ENCODE measurements around the gene TRDMT1. TPM values are rescaled to one million over a fixed set of nuclear protein-coding genes. Genes with fewer than 3 reads are reported as not detected.
A peak's percentile ranks its signal among the peaks of the same experiment; 100 is the strongest.

Gene TRDMT1
- total RNA-seq, 1 donor from 2014 or later, result 5.7 TPM

- H3K27ac ChIP-seq, result peak overlapping the region; percentile 68 to 74
- TF ChIP-seq CTCF (IDR thresholded peaks at IDR 0.05), result no peak
- no peaks in the 10 kb centered on the region for H3K36me3 ChIP-seq
- no peak for DNase-seq (ENCODE audit: low spot score in 2 of 2)
- peak overlapping the region in 1 of 2 donors; percentile 34 for H3K4me3 ChIP-seq
- H3K9me3 ChIP-seq, result no peaks in the 10 kb centered on the region
- intact Hi-C loops (cut with DNase I), result no loop called here
- peaks cover 4 to 39% of the 10 kb centered on the region in 2 donors for H3K4me1 ChIP-seq
- no peaks in the 10 kb centered on the region for H3K27me3 ChIP-seq
Observed at GRCh38 chr10:17209881-17210280, 8.4 kb upstream of the TRDMT1 start.

GRCh38 chr10:17209302-17209701 lies 7.8 kb upstream of the TRDMT1 start:
- intact Hi-C loops (cut with DNase I), result no loop called here
- Histone ChIP-seq H3K4me3 (peak overlapping the region in 1 of 2 donors; percentile 34), H3K27me3 (no peaks in the 10 kb centered on the region), H3K9me3 (no peaks in the 10 kb centered on the region), H3K4me1 (peaks cover 4 to 33% of the 10 kb centered on the region in 2 donors), H3K36me3 (no peaks in the 10 kb centered on the region), H3K27ac (peak overlapping the region; percentile 68 to 74)
- no peak for DNase-seq (ENCODE audit: low spot score in 2 of 2)
- TF ChIP-seq CTCF (IDR thresholded peaks at IDR 0.05), result no peak

GRCh38 chr10:17208476-17208875 lies 7.0 kb upstream of the TRDMT1 start:
- no peaks in the 10 kb centered on the region for H3K36me3 ChIP-seq
- DNase-seq (ENCODE audit: low spot score in 2 of 2), result no peak
- H3K4me1 ChIP-seq, result peaks cover 4 to 25% of the 10 kb centered on the region in 2 donors
- H3K9me3 ChIP-seq, result no peaks in the 10 kb centered on the region
- H3K27ac ChIP-seq, result peak overlapping the region; percentile 68 to 74
- no peaks in the 10 kb centered on the region for H3K27me3 ChIP-seq
- no peak overlapping the region for H3K4me3 ChIP-seq
- TF ChIP-seq CTCF (IDR thresholded peaks at IDR 0.05), result no peak
- intact Hi-C loops (cut with DNase I), result no loop called here

GRCh38 chr10:17206210-17206709 lies 4.8 kb upstream of the TRDMT1 start:
- Histone ChIP-seq H3K4me1 (peaks cover 4 to 27% of the 10 kb centered on the region in 2 donors), H3K27ac (peak overlapping the region; percentile 47 to 52)
- intact Hi-C loops (cut with DNase I), result no loop called here

GRCh38 chr10:17203416-17203815 lies 1.9 kb upstream of the TRDMT1 start:
- intact Hi-C loops (cut with DNase I), result loop anchor here (5.0 kb wide), 2 partner anchors 126 to 201 kb away; no protein-coding TSS in a partner anchor
- H3K27me3 ChIP-seq, result no peaks in the 10 kb centered on the region
- TF ChIP-seq CTCF (IDR thresholded peaks at IDR 0.05), result no peak
- H3K4me3 ChIP-seq, result no peak overlapping the region
- H3K9me3 ChIP-seq, result no peaks in the 10 kb centered on the region
- DNase-seq (ENCODE audit: low spot score in 2 of 2), result no peak
- H3K36me3 ChIP-seq, result no peaks in the 10 kb centered on the region
- peak overlapping the region; percentile 94 to 96 for H3K27ac ChIP-seq
- peaks cover under 1 to 18% of the 10 kb centered on the region in 2 donors for H3K4me1 ChIP-seq

More at GRCh38 chr10:17206210-17206709, 4.8 kb upstream of the TRDMT1 start:
- Histone ChIP-seq H3K4me3 (no peak overlapping the region), H3K36me3 (no peaks in the 10 kb centered on the region), H3K27me3 (no peaks in the 10 kb centered on the region), H3K9me3 (no peaks in the 10 kb centered on the region)
- TF ChIP-seq CTCF (IDR thresholded peaks at IDR 0.05), result no peak
- no peak for DNase-seq (ENCODE audit: low spot score in 2 of 2)

Data from ascending aorta (tissue), 2 donors.